GM19193 (cell line): Measurements from ENCODE around the gene DMD.

Experiments
- POLR2A ChIP-seq: IDR thresholded peaks from 4 replicates; pipeline ENCODE4 v1.6.1; 2011; ENCODE audit not compliant: insufficient read depth, insufficient read length; ENCODE audit errors: extremely low read depth

DMD gene

GRCh38 chrX:31715675-31716074, 1495.7 kb downstream of the DMD start:
- no peak for TF ChIP-seq POLR2A

- TF ChIP-seq POLR2A, result no peak
Measured at GRCh38 chrX:31714797-31715196, 1496.6 kb downstream of the DMD start.

- TF ChIP-seq POLR2A, result no peak
Measured at GRCh38 chrX:31713120-31713519, 1498.2 kb downstream of the DMD start.

GRCh38 chrX:31711166-31711565, 1500.2 kb downstream of the DMD start:
- no peak for TF ChIP-seq POLR2A

- TF ChIP-seq POLR2A, result no peak
Measured at GRCh38 chrX:31708116-31708515, 1503.2 kb downstream of the DMD start.

- no peak for TF ChIP-seq POLR2A
Measured at GRCh38 chrX:31706466-31706865, 1504.9 kb downstream of the DMD start.

- no peak for TF ChIP-seq POLR2A
Measured at GRCh38 chrX:31705816-31706215, 1505.5 kb downstream of the DMD start.

GRCh38 chrX:31704938-31705337, 1506.4 kb downstream of the DMD start:
- no peak for TF ChIP-seq POLR2A

GRCh38 chrX:31702222-31702621, 1509.1 kb downstream of the DMD start:
- TF ChIP-seq POLR2A, result no peak

- no peak for TF ChIP-seq POLR2A
Measured at GRCh38 chrX:31697294-31697916, 1513.9 kb downstream of the DMD start.

- TF ChIP-seq POLR2A, result no peak
Measured at GRCh38 chrX:31679861-31680260, 1531.5 kb downstream of the DMD start.

GRCh38 chrX:31670245-31670644, 1541.1 kb downstream of the DMD start:
- no peak for TF ChIP-seq POLR2A

- no peak for TF ChIP-seq POLR2A
Measured at GRCh38 chrX:31665454-31665853, 1545.9 kb downstream of the DMD start.

GRCh38 chrX:31663172-31663571, 1548.2 kb downstream of the DMD start:
- TF ChIP-seq POLR2A, result no peak

- no peak for TF ChIP-seq POLR2A
Measured at GRCh38 chrX:31661280-31661810, 1550.0 kb downstream of the DMD start.

GRCh38 chrX:31658360-31658759, 1553.0 kb downstream of the DMD start:
- no peak for TF ChIP-seq POLR2A

GRCh38 chrX:31656013-31656412, 1555.3 kb downstream of the DMD start:
- no peak for TF ChIP-seq POLR2A
